Nephron (organoid): ENCODE results near the gene CACNA2D1.
A peak's percentile ranks its signal among the peaks of the same experiment; 100 is the strongest.

ENCODE experiments used
- H3K27ac Mint-ChIP-seq, 3 experiments: 2 replicates each; pipeline ENCODE4 v1.8.0; 2020; ENCODE audit warnings: mixed read lengths in 3 of 3, mild to moderate bottlenecking in 2 of 3, moderate library complexity in 1 of 3
- H3K27me3 Mint-ChIP-seq: 2 replicates; pipeline ENCODE4 v1.8.0; 2021; ENCODE audit warnings: low read depth, mild to moderate bottlenecking, moderate library complexity, mixed read lengths
- H3K36me3 Mint-ChIP-seq: 2 replicates; pipeline ENCODE4 v1.8.0; 2020; ENCODE audit warnings: low read depth, mixed read lengths
- H3K4me1 Mint-ChIP-seq: 2 replicates; pipeline ENCODE4 v1.8.0; 2020; ENCODE audit warnings: mixed read lengths
- H3K4me3 Mint-ChIP-seq, 3 experiments: 2 replicates each; pipeline ENCODE4 v1.8.0; 2020; ENCODE audit warnings: mild to moderate bottlenecking in 3 of 3, mixed read lengths in 3 of 3, moderate library complexity in 2 of 3
- H3K9me3 Mint-ChIP-seq: 2 replicates; pipeline ENCODE4 v1.8.0; 2020; ENCODE audit warnings: mixed read lengths
- CTCF ChIP-seq, 3 experiments: fragments of 200-600 bp; sonication (generic); IDR thresholded peaks; one replicate each; pipeline ENCODE4 v1.5.0; 2021; ENCODE audit warnings: antibody characterized with exemption in 3 of 3; ENCODE audit not compliant: unreplicated experiment in 3 of 3

CACNA2D1 gene

GRCh38 chr7:82036146-82036886 lies 407.3 kb downstream of the CACNA2D1 start:
- H3K4me3 Mint-ChIP-seq = no peak overlapping the region
- peaks cover 3% of the 10 kb centered on the region for H3K27me3 Mint-ChIP-seq
- peaks cover 20% of the 10 kb centered on the region for H3K4me1 Mint-ChIP-seq
- H3K36me3 Mint-ChIP-seq = peaks cover 4% of the 10 kb centered on the region
- H3K27ac Mint-ChIP-seq = peak overlapping the region; percentile 35 to 70 (median 36)
- H3K9me3 Mint-ChIP-seq = no peaks in the 10 kb centered on the region
- no peak for TF ChIP-seq CTCF (IDR thresholded peaks at IDR 0.05; ENCODE audit: unreplicated experiment in 3 of 3)

- Mint-ChIP-seq H3K4me3 (no peak overlapping the region), H3K9me3 (no peaks in the 10 kb centered on the region), H3K27ac (peak overlapping the region; percentile 36 to 64 (median 42)), H3K36me3 (peaks cover 4% of the 10 kb centered on the region), H3K4me1 (peaks cover 20% of the 10 kb centered on the region), H3K27me3 (peaks cover 3% of the 10 kb centered on the region)
- no peak for TF ChIP-seq CTCF (IDR thresholded peaks at IDR 0.05; ENCODE audit: unreplicated experiment in 3 of 3)
Measured at GRCh38 chr7:82035456-82035855, 408.1 kb downstream of the CACNA2D1 start.

- Mint-ChIP-seq H3K9me3 (no peaks in the 10 kb centered on the region), H3K27me3 (no peaks in the 10 kb centered on the region), H3K4me1 (peaks cover 20% of the 10 kb centered on the region), H3K4me3 (no peak overlapping the region), H3K36me3 (no peaks in the 10 kb centered on the region), H3K27ac (no peak overlapping the region)
- no peak for TF ChIP-seq CTCF (IDR thresholded peaks at IDR 0.05; ENCODE audit: unreplicated experiment in 3 of 3)
Measured at GRCh38 chr7:82032901-82033300, 410.7 kb downstream of the CACNA2D1 start.

GRCh38 chr7:82029236-82029913 lies 414.2 kb downstream of the CACNA2D1 start:
- H3K4me1 Mint-ChIP-seq = peaks cover 6% of the 10 kb centered on the region
- H3K36me3 Mint-ChIP-seq = no peaks in the 10 kb centered on the region
- no peak overlapping the region for H3K4me3 Mint-ChIP-seq
- H3K27ac Mint-ChIP-seq = no peak overlapping the region
- H3K27me3 Mint-ChIP-seq = no peaks in the 10 kb centered on the region
- no peaks in the 10 kb centered on the region for H3K9me3 Mint-ChIP-seq
- no peak for TF ChIP-seq CTCF (IDR thresholded peaks at IDR 0.05; ENCODE audit: unreplicated experiment in 3 of 3)

- Mint-ChIP-seq H3K27me3 (no peaks in the 10 kb centered on the region), H3K9me3 (no peaks in the 10 kb centered on the region), H3K4me3 (no peak overlapping the region), H3K4me1 (no peaks in the 10 kb centered on the region), H3K36me3 (no peaks in the 10 kb centered on the region), H3K27ac (no peak overlapping the region)
- no peak for TF ChIP-seq CTCF (IDR thresholded peaks at IDR 0.05; ENCODE audit: unreplicated experiment in 3 of 3)
Measured at GRCh38 chr7:82028097-82028496, 415.5 kb downstream of the CACNA2D1 start.
